T-cell (primary cell): ENCODE results near the gene RALB. TPM values are rescaled to one million over a fixed set of nuclear protein-coding genes. Genes with fewer than 3 reads are reported as not detected.
A peak's percentile ranks its signal among the peaks of the same experiment; 100 is the strongest.
"Not testable (repeated sequence)": the region's sequence is repeated elsewhere in the genome, so short reads cannot be mapped to it uniquely, and the experiment has no call there.

Experiments
- ATAC-seq, 4 experiments: fragments of 200-7000 bp in 3 of 4; fragments of 150-1000 bp in 1 of 4; cut with Tn5 transposase; replicated peaks in 1 of 4; 1 replicate in 3 of 4; 2 replicates in 1 of 4; pipeline ENCODE4 v1.10.0; 2021; ENCODE audit warnings: moderate library complexity in 3 of 4, mild to moderate bottlenecking in 2 of 4, moderate number of reproducible peaks in 1 of 4
- CTCF ChIA-PET, 2 donors: fragments of 300-600 bp; sonication (Branson Sonifier 250); formaldehyde crosslinking; loops; one replicate each; lab custom pipeline; 2022; ENCODE audit warnings: antibody characterized with exemption in 2 of 2; lab: Charles Lee
- POLR2A ChIA-PET, 2 donors: fragments of 300-600 bp; sonication (Branson Sonifier 250); formaldehyde crosslinking; loops; one replicate each; lab custom pipeline; 2022; ENCODE audit warnings: antibody characterized with exemption in 2 of 2; lab: Charles Lee
- DNase-seq, 35 experiments: peaks; one replicate each; pipeline versions ENCODE4 v3.0.0 to v3.0.0-alpha.2; 2013 to 2023
- H3K27ac ChIP-seq: one replicate; pipeline ENCODE4 v1.5.1; 2013; ENCODE audit warnings: low read length
- H3K27me3 ChIP-seq, 2 experiments: replicated peaks in 1 of 2; 1 replicate in 1 of 2; 2 replicates in 1 of 2; pipeline versions ENCODE4 v1.6.1 to v1.7.0; 2013; ENCODE audit warnings: low read length in 1 of 2, mixed read lengths in 1 of 2; ENCODE audit not compliant: control insufficient read depth in 2 of 2, insufficient read depth in 2 of 2; ENCODE audit errors: extremely low read depth in 1 of 2
- H3K36me3 ChIP-seq, 2 donors: 1 replicate in 1 of 2; 2 replicates in 1 of 2; pipeline versions ENCODE4 v1.6.1 to v1.7.0; 2013; ENCODE audit warnings: low read length in 1 of 2; ENCODE audit not compliant: control insufficient read depth in 2 of 2, insufficient read depth in 1 of 2; ENCODE audit errors: extremely low read depth in 1 of 2
- H3K4me1 ChIP-seq, 2 experiments: 1 replicate in 1 of 2; 2 replicates in 1 of 2; pipeline versions ENCODE4 v1.6.1 to v1.7.0; 2013; ENCODE audit warnings: low read length in 2 of 2, mixed read lengths in 1 of 2; ENCODE audit not compliant: insufficient read depth in 2 of 2, control insufficient read depth in 1 of 2; ENCODE audit errors: extremely low read depth in 1 of 2
- H3K4me3 ChIP-seq, 2 donors: 1 replicate in 1 of 2; 2 replicates in 1 of 2; pipeline versions ENCODE4 v1.5.1 to v1.7.0; 2013; ENCODE audit warnings: mild to moderate bottlenecking in 2 of 2, low read length in 1 of 2, moderate library complexity in 1 of 2; ENCODE audit not compliant: control insufficient read depth in 1 of 2; ENCODE audit errors: extremely low read depth in 1 of 2
- H3K9me3 ChIP-seq: 2 replicates; pipeline ENCODE4 v1.7.0; 2013
- H3K27ac Mint-ChIP-seq, 2 donors: one replicate each; pipeline ENCODE4 v1.8.0; 2020 to 2021; ENCODE audit warnings: mild to moderate bottlenecking in 2 of 2, mixed read lengths in 2 of 2
- H3K27me3 Mint-ChIP-seq, 2 donors: one replicate each; pipeline ENCODE4 v1.8.0; 2021 to 2022; ENCODE audit warnings: mixed read lengths in 2 of 2
- H3K36me3 Mint-ChIP-seq: one replicate; pipeline ENCODE4 v1.8.0; 2021; ENCODE audit warnings: mixed read lengths
- H3K4me1 Mint-ChIP-seq, 3 donors: one replicate each; pipeline ENCODE4 v1.8.0; 2020 to 2022; ENCODE audit warnings: mixed read lengths in 3 of 3, mild to moderate bottlenecking in 1 of 3
- H3K4me3 Mint-ChIP-seq, 3 donors: one replicate each; pipeline ENCODE4 v1.8.0; 2020 to 2022; ENCODE audit warnings: mild to moderate bottlenecking in 3 of 3, mixed read lengths in 3 of 3, moderate library complexity in 3 of 3
- H3K9me3 Mint-ChIP-seq, 3 donors: one replicate each; pipeline ENCODE4 v1.8.0; 2020 to 2022; ENCODE audit warnings: mixed read lengths in 3 of 3
- WGBS: methylation state at CpG from one replicate; pipeline ENCODE4 v1.1.5; 2013; ENCODE audit warnings: missing lambda C conversion rate; ENCODE audit not compliant: insufficient coverage; 5-methylcytosine and 5-hydroxymethylcytosine counted together
- total RNA-seq, 35 experiments: library from RNA in 6 of 35; stranded (reverse) in 6 of 35; fragments of 120-200 nt in 1 of 35; gene quantifications; one replicate each; pipeline versions ENCODE4 v1.2.1 to v1.2.4 and lab custom pipeline; 2013 to 2026

RALB gene
- total RNA-seq, 5 donors from 2014 or later (not counting 1 experiment from before 2014, with no cell fraction given): 10.3 to 20.1 (median 12.9) TPM

DNA sequence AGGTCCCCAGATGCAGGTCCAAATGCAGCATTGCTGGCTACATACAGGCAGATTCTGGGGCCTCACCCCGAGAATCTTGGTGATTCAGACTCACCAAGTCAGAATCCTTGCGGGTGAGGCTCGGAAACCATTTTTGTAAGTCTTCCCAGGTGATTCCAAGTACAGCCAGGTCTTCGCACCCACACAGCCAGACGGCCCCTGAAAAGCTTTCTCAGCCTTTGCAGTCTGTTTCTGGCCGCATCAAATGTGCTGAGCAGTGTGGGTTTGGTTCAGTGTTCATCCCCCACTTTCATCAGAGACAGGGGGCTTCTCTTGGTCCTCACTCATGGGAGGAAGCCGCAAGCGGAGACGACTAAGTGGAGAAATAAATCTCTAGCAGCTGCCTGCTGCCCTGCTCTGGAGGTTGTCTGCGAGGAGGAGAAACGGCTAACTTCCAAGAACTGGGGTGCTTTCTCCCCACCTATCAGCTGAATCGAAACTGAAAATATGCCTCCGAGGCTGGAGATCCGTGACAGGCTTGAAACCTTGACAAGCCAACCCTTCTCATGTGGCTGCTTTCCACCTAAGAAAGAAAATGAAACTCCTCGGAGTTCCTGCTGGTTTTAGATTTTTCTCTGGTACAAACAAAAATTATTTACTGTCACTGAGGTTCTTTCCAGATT, 20.5 kb upstream of the RALB start:
- H3K36me3 ChIP-seq: no peaks in the 10 kb centered on the region
- ATAC-seq (peak; percentile 88 to 93 (median 89)), DNase-seq (peak; percentile 29 to 85 (median 54))
- peak overlapping the region; percentile 95 to 97 for H3K27ac Mint-ChIP-seq
- H3K27ac ChIP-seq: peak overlapping the region; percentile 95
- peak overlapping the region; percentile 93 to 96 (median 93) for H3K4me3 Mint-ChIP-seq
- H3K9me3 Mint-ChIP-seq: no peaks in the 10 kb centered on the region
- H3K9me3 ChIP-seq: no peaks in the 10 kb centered on the region
- H3K4me1 ChIP-seq: peaks cover 29 to 37% of the 10 kb centered on the region in 2 experiments
- peaks cover 0 to 2% of the 10 kb centered on the region in 2 experiments for H3K27me3 ChIP-seq
- CTCF ChIA-PET: interaction anchor here (0.6 to 2.1 kb wide), 8 partner anchors 9 to 472 kb away, joined by 3 to 14 read pairs (median 4); partner anchors contain the start of genes PTPN4 (in 1 of the 2), RALB (in 1 of the 2) and TMEM185B (in 1 of the 2)
- peak overlapping the region; percentile 68 to 76 for H3K4me3 ChIP-seq
- POLR2A ChIA-PET: interaction anchor here (0.5 to 1.6 kb wide), 9 partner anchors 9 to 913 kb away, joined by 3 to 10 read pairs (median 4); partner anchors contain the start of genes TMEM185B (in 2 of the 2) and RALB (in 1 of the 2)
- H3K27me3 Mint-ChIP-seq: no peaks in the 10 kb centered on the region
- H3K36me3 Mint-ChIP-seq: no peaks in the 10 kb centered on the region
- peaks cover 59 to 63% (median 62%) of the 10 kb centered on the region in 3 donors for H3K4me1 Mint-ChIP-seq
- WGBS: 2% methylated on average over 7 of the region's 15 CpGs

DNA sequence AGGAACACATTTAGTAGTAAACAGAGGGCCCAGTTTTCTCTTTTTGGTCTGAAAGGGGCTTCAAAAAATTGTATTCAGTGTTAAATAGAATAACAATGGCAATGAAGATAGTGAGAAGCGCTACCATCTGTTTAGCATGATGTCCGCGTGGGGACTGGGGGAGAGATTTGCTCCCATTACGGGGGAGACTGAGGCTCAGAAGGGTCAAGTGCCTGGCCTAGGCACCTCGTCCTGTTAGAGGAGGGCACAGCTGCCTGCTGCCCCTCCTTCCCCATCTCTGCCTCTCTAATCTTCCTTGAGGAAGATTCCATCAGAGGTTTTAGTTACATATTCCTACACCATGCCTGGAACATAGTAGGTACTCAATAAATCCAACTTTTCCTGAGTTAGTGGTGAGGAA, 19.4 kb upstream of the RALB start:
- CTCF ChIA-PET: interaction anchor here (0.7 to 2.1 kb wide), 3 partner anchors 18 to 1173 kb away, joined by 4 to 13 read pairs (median 12); partner anchors contain the start of gene RALB (in 1 of the 2)

DNA sequence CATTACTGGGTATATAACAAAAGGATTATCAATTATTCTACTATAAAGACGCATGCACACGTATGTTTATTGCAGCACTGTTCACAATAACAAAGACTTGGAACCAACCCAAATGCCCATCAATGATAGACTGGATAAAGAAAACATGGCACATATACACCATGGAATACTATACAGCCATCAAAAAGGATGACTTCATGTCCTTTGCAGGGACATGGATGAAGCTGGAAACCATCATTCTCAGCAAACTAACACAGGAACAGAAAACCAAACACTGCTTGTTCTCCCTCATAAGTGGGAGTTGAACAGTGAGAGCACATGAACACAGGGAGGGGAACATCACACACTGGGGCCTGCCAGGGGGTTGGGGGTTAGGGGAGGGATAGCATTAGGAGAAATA, 17.5 kb upstream of the RALB start:
- H3K4me3 Mint-ChIP-seq, DNase-seq, H3K36me3 Mint-ChIP-seq, H3K4me3 ChIP-seq, H3K9me3 Mint-ChIP-seq, H3K36me3 ChIP-seq, H3K9me3 ChIP-seq, ATAC-seq, CTCF ChIA-PET, H3K27ac ChIP-seq, POLR2A ChIA-PET, H3K27me3 Mint-ChIP-seq, H3K27ac Mint-ChIP-seq: not testable (repeated sequence)
- H3K4me1 Mint-ChIP-seq: peaks cover 28 to 35% (median 35%) of the 10 kb centered on the region in 3 donors
- H3K4me1 ChIP-seq: peaks cover 22 to 27% of the 10 kb centered on the region in 2 experiments
- H3K27me3 ChIP-seq: peaks cover 0 to 13% of the 10 kb centered on the region in 2 experiments
- WGBS: no CpG with 5 or more reads among the region's 2 CpGs

More for the DNA sequence above, 19.4 kb upstream of the RALB start:
- H3K27ac ChIP-seq: peak overlapping the region; percentile 95
- H3K9me3 Mint-ChIP-seq: no peaks in the 10 kb centered on the region
- H3K4me3 Mint-ChIP-seq: peak overlapping the region; percentile 93 to 96 (median 93)
- POLR2A ChIA-PET: interaction anchor here in 1 of 2 donors (1.6 kb wide), 1 partner anchor 10 kb away, joined by 10 read pairs; the partner anchor contains the start of gene TMEM185B
- DNase-seq (peak in 1 of 35 experiments; percentile 9), ATAC-seq (no peak)
- no peaks in the 10 kb centered on the region for H3K36me3 Mint-ChIP-seq
- H3K27ac Mint-ChIP-seq: peak overlapping the region; percentile 95 to 97
- no peaks in the 10 kb centered on the region for H3K36me3 ChIP-seq
- no peaks in the 10 kb centered on the region for H3K27me3 Mint-ChIP-seq
- peaks cover 47 to 52% (median 52%) of the 10 kb centered on the region in 3 donors for H3K4me1 Mint-ChIP-seq
- peak overlapping the region in 1 of 2 donors; percentile 68 for H3K4me3 ChIP-seq
- no peaks in the 10 kb centered on the region for H3K9me3 ChIP-seq
- WGBS: 93% methylated on average over 5 of the region's 5 CpGs
- H3K4me1 ChIP-seq: peaks cover 27 to 32% of the 10 kb centered on the region in 2 experiments
- peaks cover 0 to 6% of the 10 kb centered on the region in 2 experiments for H3K27me3 ChIP-seq

DNA sequence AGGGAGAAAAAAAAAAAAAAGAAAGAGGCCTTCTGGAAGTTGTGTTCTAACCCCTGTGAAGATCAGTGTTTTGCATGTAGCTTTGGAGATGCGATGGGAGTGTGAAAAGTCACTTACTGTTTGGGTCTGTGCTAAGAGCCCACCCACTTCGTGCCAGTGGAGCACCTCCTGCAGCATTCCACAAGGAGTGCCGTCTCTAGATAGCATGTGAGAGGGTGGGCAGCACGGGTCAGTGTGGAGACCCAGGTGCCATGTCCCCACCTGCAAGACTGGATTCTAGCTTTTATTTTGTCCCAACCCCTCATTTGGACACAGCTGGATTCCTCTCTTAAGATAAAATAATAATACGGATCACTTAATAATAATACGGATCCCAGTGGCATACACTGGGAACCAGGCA, 17.0 kb upstream of the RALB start:
- Histone ChIP-seq H3K4me3 (no peak overlapping the region), H3K36me3 (no peaks in the 10 kb centered on the region), H3K27ac (no peak overlapping the region), H3K9me3 (no peaks in the 10 kb centered on the region), H3K27me3 (peaks cover 0 to 13% of the 10 kb centered on the region in 2 experiments), H3K4me1 (peaks cover 18 to 23% of the 10 kb centered on the region in 2 experiments)
- ATAC-seq (no peak), DNase-seq (no peak)
- 84% methylated on average over 4 of the region's 6 CpGs for WGBS
- ChIA-PET CTCF (interaction anchor here (0.6 kb wide), 2 partner anchors 9 to 19 kb away, joined by 4 to 7 read pairs; no protein-coding TSS in a partner anchor), POLR2A (no interaction called here)
- H3K4me1 Mint-ChIP-seq: peaks cover 24 to 31% (median 31%) of the 10 kb centered on the region in 3 donors
- no peak overlapping the region for H3K4me3 Mint-ChIP-seq
- H3K27ac Mint-ChIP-seq: no peak overlapping the region
- no peaks in the 10 kb centered on the region for H3K9me3 Mint-ChIP-seq
- H3K36me3 Mint-ChIP-seq: no peaks in the 10 kb centered on the region
- no peaks in the 10 kb centered on the region for H3K27me3 Mint-ChIP-seq

DNA sequence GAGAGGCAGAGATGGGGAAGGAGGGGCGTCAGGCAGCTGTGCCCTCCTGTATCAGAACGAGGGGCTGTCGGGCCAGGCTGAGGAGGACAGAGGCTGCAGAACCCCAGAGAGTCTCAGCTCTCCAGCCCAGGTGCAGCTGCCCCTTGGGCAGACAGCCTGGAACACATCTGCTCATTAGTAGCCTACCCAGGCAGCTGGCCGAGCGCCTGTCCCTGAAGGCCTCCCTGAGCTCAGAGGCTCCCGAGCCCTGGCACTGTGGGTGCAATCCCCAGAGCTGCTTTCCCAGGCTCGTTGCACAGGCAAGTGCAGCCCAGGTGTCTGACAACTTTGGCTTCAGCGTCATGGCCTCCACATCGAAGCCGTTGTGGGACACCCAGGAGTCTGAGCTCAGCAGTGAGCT, 16.3 kb upstream of the RALB start:
- ATAC-seq: no peak
- CTCF ChIA-PET: no interaction called here
- WGBS: 93% methylated on average over 10 of the region's 10 CpGs

DNA sequence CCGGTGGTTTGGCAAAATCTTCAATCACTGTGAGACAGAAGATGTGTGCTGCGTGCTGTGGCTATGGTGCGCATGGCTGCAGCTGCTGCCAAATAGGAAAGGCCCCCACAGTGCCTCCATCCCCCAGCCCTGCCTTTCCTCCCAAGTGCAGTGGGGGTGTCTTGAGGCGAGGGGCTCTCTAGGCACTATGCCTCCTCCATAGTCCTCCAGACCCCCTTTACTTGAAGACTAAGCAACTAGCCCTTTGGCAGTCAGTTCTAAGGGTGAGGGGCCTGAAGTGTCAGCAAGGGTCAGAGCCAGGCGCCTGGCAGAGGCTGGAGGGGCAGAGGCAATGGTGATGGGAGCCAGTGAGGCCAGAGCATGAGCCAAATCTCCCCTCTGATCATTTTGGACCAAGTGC, 15.9 kb upstream of the RALB start:
- ATAC-seq: no peak
- POLR2A ChIA-PET: interaction anchor here in 1 of 2 donors (1.0 kb wide), 1 partner anchor 14 kb away, joined by 3 read pairs; no protein-coding TSS in a partner anchor
- 100% methylated on average over 1 of the region's 5 CpGs for WGBS
- peaks cover 12 to 13% of the 10 kb centered on the region in 2 experiments for H3K4me1 ChIP-seq
- H3K27me3 Mint-ChIP-seq: no peaks in the 10 kb centered on the region
- no peaks in the 10 kb centered on the region for H3K36me3 Mint-ChIP-seq
- H3K27ac ChIP-seq: no peak overlapping the region
- H3K27me3 ChIP-seq: peaks cover 0 to 13% of the 10 kb centered on the region in 2 experiments
- H3K4me3 ChIP-seq: no peak overlapping the region
- CTCF ChIA-PET: no interaction called here
- no peak overlapping the region for H3K27ac Mint-ChIP-seq
- no peaks in the 10 kb centered on the region for H3K9me3 ChIP-seq
- H3K4me1 Mint-ChIP-seq: peaks cover 16 to 21% (median 20%) of the 10 kb centered on the region in 3 donors
- DNase-seq: no peak
- H3K36me3 ChIP-seq: no peaks in the 10 kb centered on the region
- H3K9me3 Mint-ChIP-seq: no peaks in the 10 kb centered on the region
- H3K4me3 Mint-ChIP-seq: no peak overlapping the region

More for the DNA sequence above, 16.3 kb upstream of the RALB start:
- no peak overlapping the region for H3K4me3 ChIP-seq
- POLR2A ChIA-PET: interaction anchor here in 1 of 2 donors (1.0 kb wide), 1 partner anchor 15 kb away, joined by 3 read pairs; no protein-coding TSS in a partner anchor
- H3K36me3 ChIP-seq: no peaks in the 10 kb centered on the region
- Mint-ChIP-seq H3K4me3 (no peak overlapping the region), H3K4me1 (peaks cover 18 to 25% (median 25%) of the 10 kb centered on the region in 3 donors), H3K27ac (no peak overlapping the region), H3K36me3 (no peaks in the 10 kb centered on the region), H3K27me3 (no peaks in the 10 kb centered on the region), H3K9me3 (no peaks in the 10 kb centered on the region)
- H3K27ac ChIP-seq: no peak overlapping the region
- peaks cover 0 to 13% of the 10 kb centered on the region in 2 experiments for H3K27me3 ChIP-seq
- no peaks in the 10 kb centered on the region for H3K9me3 ChIP-seq
- DNase-seq: no peak
- peaks cover 15 to 17% of the 10 kb centered on the region in 2 experiments for H3K4me1 ChIP-seq
